SKM-1 (cell line): ENCODE data around the gene ETFDH.
"Not testable (repeated sequence)": the region's sequence is repeated elsewhere in the genome, so short reads cannot be mapped to it uniquely, and the experiment has no call there.

ENCODE experiments used
- DNase-seq: peaks from one replicate; lab custom pipeline; 2025; ENCODE audit not compliant: unreplicated experiment; lab: John Stamatoyannopoulos, UW

The ETFDH gene

GRCh38 chr4:158750379-158750778, 78.3 kb downstream of the ETFDH start:
- DNase-seq, result no peak

- DNase-seq, result no peak
Measured at GRCh38 chr4:158754385-158755180, 82.5 kb downstream of the ETFDH start.

- not testable (repeated sequence) for DNase-seq
Measured at GRCh38 chr4:158755819-158756218, 83.7 kb downstream of the ETFDH start.

GRCh38 chr4:158756588-158756987, 84.5 kb downstream of the ETFDH start:
- no peak for DNase-seq

- DNase-seq, result no peak
Measured at GRCh38 chr4:158758142-158758541, 86.0 kb downstream of the ETFDH start.

- no peak for DNase-seq
Measured at GRCh38 chr4:158758703-158759102, 86.6 kb downstream of the ETFDH start.
